HG02678 (cell line): Measurements from ENCODE around the gene PRSS36.
"Not testable (repeated sequence)": the region's sequence is repeated elsewhere in the genome, so short reads cannot be mapped to it uniquely, and the experiment has no call there.

ENCODE experiments used
- ATAC-seq: cut with Tn5 transposase; IDR thresholded peaks from one replicate; pipeline ENCODE4 v1.9.1; 2021; ENCODE audit warnings: mild to moderate bottlenecking, moderate library complexity; ENCODE audit not compliant: unreplicated experiment

Gene PRSS36

GRCh38 chr16:31106509-31107464 is 43.1 kb downstream of the PRSS36 start:
- ATAC-seq, result no peak

GRCh38 chr16:31105677-31106213 is 44.1 kb downstream of the PRSS36 start:
- peak; percentile 43 for ATAC-seq

GRCh38 chr16:31100876-31101641 is 48.8 kb downstream of the PRSS36 start:
- ATAC-seq, result not testable (repeated sequence)

- ATAC-seq, result no peak
Observed at GRCh38 chr16:31099860-31100638, 49.8 kb downstream of the PRSS36 start.

GRCh38 chr16:31094424-31095120 is 55.3 kb downstream of the PRSS36 start, which contains the start of gene VKORC1:
Gene VKORC1, minus strand, starts transcription at chr16:31094797. Its CDS starts 68 bp downstream, at chr16:31094729.
- peak; percentile 90 for ATAC-seq

- peak; percentile 8 for ATAC-seq
Observed at GRCh38 chr16:31094088-31094423, 55.8 kb downstream of the PRSS36 start.

- ATAC-seq, result no peak
Observed at GRCh38 chr16:31093132-31093703, 56.6 kb downstream of the PRSS36 start.

GRCh38 chr16:31092330-31092729 is 57.5 kb downstream of the PRSS36 start:
- no peak for ATAC-seq

GRCh38 chr16:31090540-31090939 is 59.3 kb downstream of the PRSS36 start:
- no peak for ATAC-seq

- ATAC-seq, result no peak
Observed at GRCh38 chr16:31089199-31089598, 60.7 kb downstream of the PRSS36 start.
